CD4-positive, alpha-beta T cell treated with Interleukin-12 subunit alpha and Interleukin-12 subunit beta, for 1 hour (primary cell): ENCODE data around the gene ELP4.
"Not testable (repeated sequence)": the region's sequence is repeated elsewhere in the genome, so short reads cannot be mapped to it uniquely, and the experiment has no call there.

Experiments used
- DNase-seq: peaks from one replicate; pipeline ENCODE4 v3.0.0-alpha.2; 2020

The ELP4 gene

DNA sequence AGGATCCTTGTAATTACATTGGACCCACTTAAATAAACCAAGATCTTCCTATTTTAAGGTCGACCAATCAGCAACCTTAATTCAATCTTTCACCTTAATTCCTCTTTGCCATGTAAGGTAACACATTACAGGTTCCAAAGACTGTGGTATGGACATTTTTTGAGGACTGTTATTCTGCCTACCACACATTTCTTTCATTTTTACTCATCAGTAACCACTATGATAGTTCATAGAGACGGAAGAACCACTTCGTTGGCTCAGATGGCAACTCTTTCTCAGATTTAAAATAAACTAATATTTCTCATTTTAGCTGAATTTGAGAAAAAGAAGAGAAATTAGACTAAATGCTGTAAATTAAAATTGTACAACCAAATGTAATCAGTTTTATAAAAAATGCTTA lies 205.3 kb downstream of the ELP4 start:
- DNase-seq = no peak

DNA sequence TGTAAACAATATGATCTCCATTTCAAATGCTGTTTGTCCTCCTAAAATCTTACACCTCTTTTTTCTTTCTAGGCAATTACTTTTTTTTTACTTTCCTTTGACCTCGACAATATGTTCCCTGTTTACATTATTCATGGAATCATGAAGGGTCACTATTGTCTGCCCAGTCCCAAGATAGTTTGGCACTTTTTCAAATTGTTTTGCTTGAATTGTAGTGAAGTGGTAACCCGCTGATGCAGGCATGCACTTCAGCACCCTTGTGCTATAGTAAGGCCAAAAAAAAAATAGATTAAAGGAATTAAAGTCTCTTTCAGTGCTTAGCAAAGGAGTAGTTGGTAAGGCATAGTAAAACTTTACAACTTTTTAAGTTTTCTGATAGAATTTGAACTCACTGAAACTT lies 210.7 kb downstream of the ELP4 start:
- no peak for DNase-seq

DNA sequence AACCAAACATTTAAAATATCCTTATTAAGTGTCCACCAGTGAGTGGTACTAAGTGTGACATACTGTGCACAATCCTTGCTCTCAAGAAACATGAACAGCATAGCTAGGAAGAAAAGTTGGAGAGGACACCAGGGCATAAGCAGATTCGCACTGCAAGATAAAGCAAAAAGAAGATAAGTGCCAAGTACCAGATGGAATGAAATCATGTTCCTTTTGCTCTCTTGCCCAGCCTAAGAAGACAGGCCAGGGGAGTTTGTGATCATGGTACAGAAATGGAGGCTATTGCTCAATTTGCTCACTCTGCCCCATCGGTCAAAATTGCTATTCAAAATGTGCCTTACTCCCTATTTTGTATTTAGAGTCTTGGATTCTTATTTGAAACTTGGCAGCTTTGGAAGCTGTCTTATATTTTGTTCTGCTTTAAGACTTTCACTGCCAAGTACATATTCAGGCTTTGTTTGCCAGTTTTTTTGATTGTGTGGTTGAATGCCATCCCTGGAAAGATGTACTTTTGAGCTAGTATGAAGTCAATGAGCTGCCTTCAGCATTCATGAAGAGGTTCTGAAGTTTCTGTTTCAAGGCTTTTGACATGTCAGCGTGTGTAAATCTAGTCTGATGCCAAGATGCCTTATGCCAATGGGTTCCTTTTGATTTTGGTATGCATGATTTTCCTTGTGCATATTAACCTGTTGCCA lies 211.3 kb downstream of the ELP4 start:
- DNase-seq = no peak

DNA sequence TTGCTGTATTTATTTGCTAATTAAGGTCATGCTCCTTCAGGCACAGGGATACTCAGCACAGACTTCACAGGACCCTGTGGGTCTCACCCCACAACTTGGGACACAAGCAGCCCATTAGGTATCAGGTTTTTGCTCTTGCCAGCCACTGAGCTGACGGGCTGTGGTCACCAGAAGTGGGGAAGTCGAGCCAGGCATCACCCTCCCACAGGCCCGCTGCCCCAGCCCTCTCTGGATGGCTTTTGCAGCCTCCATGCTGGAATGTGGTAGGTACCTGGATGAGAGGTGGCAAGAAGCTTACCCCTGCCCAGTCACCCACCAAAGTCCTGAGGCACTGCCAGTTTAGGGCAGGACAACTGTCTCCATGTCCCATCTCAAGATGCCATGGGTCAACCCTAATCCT lies 213.2 kb downstream of the ELP4 start:
- no peak for DNase-seq

DNA sequence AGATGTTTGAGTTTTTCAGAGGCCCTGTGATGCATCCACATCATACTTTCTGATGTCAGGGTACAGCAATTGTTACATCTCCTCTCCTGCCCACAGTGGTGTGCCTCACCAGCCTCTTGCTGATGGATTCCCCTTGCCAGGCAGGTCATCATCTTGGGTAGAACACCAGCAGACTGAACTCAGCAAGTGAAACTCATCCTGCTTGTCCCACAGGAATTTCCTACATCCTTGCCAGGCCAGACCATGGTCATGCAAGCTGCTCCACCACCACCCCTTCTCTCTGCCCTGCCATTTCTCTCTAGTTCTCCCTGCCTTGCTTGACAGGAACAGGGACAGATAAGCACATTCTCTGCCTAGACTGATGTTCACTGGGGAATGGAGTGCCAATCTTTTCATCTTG lies 215.6 kb downstream of the ELP4 start:
- no peak for DNase-seq

DNA sequence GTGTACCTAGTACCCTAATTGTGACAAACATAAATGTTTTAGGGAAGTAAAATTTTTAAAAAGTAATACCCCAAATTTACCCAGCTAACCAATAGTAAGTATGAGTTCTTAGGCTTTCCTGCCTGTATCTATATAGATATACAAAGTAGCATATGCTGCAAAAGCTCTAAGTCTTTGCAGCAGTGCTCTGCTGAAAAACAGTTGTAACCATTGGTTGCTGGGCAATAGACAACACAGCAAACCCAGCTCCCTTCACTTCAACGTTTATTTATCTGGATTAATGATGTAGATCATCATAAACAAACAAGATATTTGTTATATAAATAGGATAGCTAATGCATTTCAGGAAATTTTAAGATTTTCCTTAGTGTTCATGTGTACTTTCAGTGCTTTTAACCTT lies 218.9 kb downstream of the ELP4 start:
- DNase-seq = no peak

DNA sequence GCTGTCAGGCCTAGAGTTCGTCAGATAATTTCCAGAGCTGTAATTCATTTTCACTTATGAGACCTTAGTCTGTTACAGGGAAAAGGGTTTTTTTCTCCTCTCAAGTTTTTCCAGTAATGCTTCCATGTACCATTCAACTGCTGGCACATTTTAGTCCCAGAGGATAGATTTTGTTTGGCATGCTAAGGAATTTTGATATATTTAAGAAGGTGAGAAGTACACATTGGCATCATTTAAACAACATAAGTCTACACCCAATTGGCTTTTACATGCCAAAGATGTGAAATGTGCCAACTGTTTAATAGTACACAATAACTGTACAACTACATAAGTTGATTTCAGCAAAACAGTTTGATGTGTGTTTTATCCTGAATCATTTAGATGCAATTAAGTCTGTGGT lies 230.6 kb downstream of the ELP4 start:
- no peak for DNase-seq

DNA sequence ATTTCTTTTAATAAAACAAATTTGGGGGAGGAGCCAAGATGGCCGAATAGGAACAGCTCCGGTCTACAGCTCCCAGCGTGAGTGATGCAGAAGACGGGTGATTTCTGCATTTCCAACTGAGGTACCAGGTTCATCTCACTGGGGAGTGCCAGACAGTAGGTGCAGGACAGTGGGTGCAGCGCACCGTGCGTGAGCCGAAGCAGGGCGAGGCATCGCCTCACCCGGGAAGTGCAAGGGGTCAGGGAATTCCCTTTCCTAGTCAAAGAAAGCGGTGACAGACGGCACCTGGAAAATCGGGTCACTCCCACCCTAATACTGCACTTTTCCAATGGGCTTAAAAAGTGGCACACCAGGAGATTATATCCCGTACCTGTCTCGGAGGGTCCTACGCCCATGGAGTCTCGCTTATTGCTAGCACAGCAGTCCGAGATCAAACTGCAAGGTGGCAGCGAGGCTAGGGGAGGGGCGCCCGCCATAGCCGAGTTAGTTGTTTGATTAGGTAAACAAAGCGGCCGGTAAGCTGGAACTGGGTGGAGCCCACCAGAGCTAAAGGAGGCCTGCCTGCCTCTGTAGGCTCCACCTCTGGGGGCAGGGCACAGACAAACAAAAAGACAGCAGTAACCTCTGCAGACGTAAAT lies 231.3 kb downstream of the ELP4 start:
- not testable (repeated sequence) for DNase-seq

DNA sequence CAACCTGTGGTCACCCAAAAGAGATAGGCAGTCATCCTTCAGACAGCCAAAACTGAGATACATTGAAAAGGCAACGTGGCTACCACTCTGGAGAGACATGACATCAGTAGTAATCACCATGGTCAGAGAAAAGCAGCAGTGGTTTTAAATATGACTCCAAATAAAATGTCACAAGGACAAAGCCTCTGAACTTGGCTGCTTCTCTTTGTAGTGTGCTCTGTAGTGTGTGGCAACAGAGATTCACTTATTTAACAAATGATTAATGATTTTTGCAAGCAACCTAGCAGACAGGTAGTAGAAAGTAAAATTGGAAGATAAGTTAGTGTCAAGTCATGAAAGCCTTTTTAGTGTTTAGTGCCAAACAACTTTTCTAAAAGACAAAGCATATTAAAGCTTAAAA lies 238.0 kb downstream of the ELP4 start:
- DNase-seq = no peak

DNA sequence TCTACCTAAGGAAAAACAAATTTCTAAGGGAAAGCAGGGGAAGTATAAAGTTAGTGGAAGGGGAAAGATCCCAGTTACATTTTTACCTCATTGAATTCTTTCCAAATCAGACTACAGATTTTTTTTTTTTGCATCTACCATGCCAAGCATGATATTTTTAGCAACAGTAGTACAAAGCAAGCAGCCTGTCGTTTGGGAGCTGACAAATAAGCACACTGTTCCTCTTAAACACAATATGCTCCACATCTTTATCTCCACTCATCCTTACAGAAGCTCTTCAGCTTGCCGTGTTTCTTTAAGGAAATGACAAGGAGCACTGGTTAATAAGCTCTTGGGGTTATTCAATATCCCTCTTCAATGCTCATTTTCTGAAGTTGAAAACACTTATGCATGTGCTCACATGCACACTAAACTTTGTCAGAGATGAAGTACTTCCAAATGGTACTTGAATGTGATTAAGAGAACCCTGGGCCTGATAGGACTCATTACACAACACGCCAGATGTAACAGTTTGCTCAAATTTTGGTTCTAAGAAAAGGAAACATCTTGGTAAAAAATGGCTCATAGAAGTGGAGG lies 247.8 kb downstream of the ELP4 start:
- DNase-seq = no peak

DNA sequence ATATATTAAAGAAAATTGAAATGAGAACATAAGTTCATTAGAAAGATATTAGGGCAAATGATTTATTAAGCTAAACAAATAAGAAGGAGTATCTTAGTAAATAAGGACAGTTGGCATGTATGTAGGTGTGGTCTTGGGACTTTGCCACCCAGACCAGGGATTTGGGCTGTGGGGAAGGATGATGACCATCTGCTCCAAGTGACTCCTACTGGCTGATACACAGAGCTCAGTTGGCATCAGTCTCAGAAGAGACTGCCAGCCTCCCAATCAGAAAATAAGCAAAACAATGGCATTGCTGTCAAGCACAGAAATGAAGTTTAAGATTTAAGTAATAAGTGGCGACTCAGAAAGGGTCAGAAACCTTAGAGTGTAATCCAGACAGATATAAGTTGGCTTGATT lies 252.1 kb downstream of the ELP4 start:
- no peak for DNase-seq

DNA sequence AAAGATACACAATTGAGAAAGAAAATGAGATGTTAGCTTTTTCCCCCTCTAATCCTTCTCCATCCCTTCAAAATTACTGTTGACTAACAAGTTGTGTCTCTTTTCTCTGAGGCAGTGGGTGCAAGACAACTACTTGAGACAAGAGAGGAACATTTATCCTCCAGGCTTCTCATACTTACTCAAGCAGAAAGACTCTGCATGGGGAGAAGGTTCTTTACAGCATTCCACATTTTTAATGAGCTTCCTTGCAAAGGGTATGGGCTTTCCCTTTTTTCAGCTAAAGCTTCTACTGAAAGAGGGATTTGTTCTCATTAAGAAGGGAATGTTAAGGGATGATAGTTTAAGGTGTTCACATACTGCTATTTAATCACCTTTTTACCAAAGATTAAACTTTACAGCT lies 253.7 kb downstream of the ELP4 start:
- no peak for DNase-seq

DNA sequence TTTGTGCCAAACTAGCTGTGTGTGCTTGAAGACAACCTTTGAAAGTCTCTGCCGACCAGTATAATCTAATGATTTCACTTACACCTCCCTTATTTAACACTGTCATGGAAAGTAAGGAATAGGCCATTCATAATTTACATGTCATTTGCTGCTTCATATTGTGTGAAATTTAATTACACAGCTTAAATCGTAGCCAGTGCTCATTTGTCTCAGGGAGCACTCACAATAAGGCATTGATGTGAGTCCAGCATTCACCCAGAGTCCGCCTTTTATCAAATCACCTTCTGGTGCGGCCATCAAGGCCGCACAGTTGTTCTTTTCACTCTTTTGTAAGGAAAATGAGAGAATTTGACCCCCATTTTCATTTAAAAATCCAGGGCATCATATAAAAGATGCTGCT lies 254.7 kb downstream of the ELP4 start:
- DNase-seq = no peak

DNA sequence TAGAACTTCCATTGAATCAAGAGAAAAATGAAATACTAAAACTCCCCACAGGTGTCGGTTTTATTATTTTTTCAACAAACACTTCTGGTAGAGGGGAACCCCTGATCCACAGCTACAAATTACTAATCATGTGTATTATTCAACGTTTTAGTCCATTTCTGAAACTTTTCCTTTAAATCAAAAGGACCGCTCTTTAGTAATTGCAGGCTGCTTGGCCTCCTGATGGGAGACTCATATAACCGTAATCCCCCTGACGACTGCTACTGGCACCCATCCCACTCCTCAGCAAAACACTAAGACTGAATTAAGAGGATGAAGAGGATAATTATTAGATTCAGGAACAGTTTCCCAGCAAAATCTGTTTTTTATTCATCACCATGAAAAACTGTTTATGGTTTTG lies 255.2 kb downstream of the ELP4 start:
- no peak for DNase-seq

DNA sequence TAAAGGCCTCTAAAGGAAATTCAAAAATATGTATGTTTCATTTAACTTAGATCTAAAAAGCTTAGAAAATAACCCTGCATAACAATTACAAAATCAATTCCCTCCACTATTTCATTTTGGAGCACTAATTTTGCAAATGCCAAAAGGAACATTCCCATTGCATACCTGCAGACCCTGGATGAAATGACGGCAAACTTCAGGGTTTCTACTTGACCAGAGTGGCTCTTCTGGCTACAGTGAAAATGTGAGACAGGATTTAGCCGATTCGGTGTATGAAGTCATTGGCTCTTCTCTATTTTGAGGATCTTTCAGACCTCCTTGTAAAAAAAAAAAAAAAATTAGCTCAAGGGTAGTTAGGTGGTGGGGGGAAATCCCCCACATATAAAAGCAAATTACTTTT lies 257.5 kb downstream of the ELP4 start:
- no peak for DNase-seq

DNA sequence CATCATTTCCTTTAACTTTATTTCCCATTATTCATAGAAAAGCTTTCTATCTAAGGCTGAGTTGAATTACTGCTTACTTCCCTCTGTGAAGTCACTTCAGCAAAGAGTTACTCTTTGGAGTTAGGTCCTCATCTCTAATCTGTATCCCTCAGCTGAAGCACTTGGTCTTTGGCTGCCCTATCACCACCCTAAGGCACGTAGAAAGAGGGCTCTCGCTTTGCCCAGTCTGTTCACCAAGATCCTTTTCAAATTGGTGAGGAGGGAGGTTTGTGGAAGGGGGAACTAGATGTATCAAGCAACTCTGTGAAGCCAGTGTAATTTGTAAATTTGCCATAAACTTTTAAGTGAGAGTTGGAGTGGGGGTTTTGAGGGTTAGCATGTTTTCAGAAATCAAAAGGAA lies 258.1 kb downstream of the ELP4 start:
- DNase-seq = no peak

DNA sequence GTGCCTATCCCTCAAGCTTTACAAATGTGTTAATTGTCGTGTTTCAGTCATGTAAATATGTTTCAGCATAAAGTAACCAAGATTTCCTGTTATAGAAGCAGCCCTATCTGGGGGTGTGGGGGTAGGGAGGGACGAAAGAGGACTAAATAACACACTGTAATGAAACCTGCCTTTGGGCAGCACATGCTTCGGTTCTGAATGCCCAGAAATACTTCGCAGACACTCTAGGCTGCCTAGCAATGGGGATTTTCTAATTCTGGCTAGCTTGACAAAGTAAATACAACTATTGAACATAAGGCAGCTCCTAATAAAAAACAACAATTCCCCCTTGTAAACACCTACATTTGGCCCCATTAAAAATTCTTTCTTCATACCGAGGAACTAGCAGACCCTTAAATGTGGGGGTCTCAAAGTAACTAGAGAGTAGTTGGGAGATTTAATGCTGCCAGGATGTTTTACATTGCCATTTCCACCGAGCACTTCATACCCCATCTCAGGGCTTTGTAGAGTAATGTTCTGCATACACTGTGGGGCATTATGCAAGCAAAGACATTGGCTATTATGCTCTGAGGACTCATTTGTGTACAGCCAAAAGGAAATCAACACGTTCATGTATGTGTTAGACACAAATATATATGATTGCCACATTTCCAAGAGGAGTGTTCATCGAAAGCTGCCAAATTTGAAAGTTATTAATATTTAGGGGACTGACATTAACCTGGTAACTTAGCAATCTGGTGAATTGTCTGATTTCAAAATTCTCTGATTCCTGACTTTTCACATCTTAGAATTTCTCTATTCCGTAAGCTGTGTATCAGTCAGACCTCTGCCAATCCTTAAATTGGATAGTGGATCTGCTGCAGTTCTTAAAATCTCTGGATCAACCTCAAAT lies 259.4 kb downstream of the ELP4 start:
- DNase-seq = no peak

DNA sequence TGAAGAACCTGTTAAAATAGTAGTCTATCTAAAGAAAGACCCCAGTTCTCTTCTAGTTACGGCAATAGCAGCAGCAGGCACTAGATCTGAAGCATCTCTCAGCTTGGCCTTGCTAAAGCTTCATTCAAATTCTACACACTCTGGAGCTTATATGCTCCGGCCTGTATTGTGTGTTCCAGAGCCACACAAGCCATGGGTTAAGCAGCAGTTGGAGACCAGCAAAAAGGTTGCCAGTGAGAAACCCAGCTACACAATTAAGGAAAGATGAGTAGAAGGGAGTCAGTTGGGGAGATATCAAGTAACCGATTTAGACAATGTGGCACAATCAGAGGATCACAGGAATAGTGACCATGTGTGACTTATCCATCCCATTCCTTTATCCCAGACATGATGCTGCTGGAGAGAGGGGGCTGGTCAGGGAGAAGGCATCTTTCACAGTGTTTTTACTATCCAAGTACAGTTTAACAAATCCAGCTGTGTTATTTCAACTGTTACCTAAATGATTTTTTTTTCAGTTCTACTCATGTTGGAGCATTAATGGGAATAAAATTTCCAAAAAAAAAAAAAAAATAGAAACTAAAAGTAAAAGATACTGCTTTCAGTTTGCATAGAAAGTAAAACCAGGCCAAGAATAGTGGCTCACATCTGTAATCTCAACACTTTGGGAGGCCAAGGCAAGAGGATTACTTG lies 260.6 kb downstream of the ELP4 start:
- DNase-seq = no peak

DNA sequence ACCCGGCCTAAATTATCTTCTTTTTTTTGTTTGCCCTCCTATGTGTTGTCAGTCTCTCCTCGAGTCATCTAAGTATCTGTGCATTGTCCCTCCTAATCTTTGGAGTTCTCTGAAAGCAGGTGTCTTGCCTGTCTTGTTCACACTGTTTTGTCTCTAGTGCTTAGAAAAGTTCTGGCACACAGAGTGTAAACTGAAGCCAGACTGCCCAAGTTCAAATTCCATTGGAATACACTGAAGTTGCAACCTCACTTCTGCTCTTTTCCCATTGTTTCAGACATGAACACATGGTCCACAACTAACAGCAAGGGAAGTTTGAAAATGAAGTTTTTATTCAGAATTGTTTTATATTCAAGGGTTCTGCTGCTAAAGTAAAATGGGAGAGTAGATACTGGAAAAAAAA lies 262.8 kb downstream of the ELP4 start:
- no peak for DNase-seq

DNA sequence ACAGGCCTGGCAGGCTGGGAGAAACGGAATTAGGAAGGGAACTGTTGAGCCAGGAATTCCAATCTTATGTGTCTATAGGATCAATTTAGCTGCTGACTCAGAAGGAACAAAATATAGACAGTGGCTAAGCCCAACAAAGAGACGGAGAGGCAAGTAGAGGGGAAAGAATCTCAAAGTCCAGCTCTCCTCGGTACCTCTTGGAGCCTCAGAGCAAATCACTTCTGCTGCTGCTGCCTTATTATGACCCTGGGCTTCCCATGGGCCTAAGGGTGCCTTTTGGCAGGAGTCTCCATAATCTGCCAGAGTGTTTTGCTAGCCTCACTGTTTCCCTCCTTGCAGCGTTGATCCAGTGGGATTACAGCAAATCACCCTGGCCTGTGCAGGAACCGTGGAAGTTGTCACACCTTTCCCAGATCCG lies 269.8 kb downstream of the ELP4 start:
- no peak for DNase-seq

DNA sequence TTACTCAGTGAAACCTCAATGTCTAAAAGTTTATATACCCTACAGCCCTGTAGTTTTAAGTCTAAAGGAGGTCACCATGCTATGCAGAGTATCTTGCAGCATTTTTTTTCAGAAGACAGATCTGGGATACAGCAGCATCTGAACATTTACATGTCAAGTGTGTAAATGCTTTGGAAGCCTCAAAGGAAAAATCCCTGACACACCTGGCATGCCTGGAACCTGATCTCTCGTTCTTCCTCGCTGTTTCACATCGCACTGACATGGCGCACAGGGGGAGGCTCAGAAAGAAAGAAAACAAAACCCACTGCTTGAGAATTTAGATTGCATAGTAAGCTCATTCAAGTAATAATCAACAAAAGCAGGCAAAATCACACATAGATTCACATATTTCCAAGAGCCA lies 270.5 kb downstream of the ELP4 start:
- no peak for DNase-seq

DNA sequence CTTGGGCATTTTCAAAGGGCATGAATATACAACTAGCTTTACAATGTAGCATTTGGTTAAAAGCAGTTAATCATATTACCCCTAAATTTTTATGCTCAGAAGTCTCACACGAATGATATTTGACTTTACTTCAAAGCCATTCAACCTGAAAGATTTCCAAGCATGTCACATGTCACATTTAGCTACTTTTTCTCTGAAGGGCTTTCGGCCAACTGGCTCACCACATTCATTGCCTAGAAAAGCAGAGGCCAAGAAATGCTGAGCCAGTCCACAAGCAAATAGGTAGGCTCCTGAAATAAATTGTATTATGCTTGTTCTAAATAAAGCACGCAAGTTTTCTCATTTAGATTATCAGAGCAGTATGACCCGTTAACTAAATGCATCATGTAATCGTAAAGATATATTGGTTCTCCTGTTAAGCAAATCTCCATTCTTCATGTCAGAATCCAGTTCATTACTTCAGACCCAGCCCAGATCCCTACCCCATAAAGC lies 271.0 kb downstream of the ELP4 start:
- no peak for DNase-seq

DNA sequence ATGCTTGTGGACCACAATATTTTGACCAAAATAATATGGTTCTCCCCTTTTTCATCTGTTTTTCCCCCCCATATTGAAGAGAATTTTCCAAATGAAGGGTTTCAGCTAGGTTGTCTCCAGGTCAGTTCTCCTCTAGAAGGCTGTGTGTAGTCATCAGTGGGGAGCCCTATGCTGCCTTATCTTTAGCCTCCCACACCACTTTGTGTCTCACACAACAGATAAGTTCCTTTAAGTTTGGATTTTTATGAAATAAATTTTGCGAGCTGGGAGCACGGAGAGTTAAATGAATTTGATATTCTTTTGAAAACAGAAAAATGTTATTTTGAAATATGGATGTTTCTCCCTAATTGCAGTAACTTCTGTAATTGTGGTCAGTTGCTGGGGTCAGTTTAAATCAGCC lies 272.7 kb downstream of the ELP4 start:
- no peak for DNase-seq
